ENCODE measurements around the gene DNM3.

- TF ChIP-seq CTCF (tag by site-specific recombination; IDR thresholded peaks at IDR 0.05): no peak
- no peak for TF ChIP-seq ZNF747 (tag by site-specific recombination; IDR thresholded peaks at IDR 0.05)
- no peak for TF ChIP-seq ZNF19 (tag by site-specific recombination; IDR thresholded peaks at IDR 0.05; ENCODE audit: low read depth)
- no peak for TF ChIP-seq ZNF140 (tag by site-specific recombination; IDR thresholded peaks at IDR 0.05)
- no peak for TF ChIP-seq ZNF561 (tag by site-specific recombination; IDR thresholded peaks at IDR 0.05; ENCODE audit: borderline replicate concordance)
- no peak for TF ChIP-seq ZNF670 (tag by site-specific recombination; IDR thresholded peaks at IDR 0.05; ENCODE audit: low read depth)
- TF ChIP-seq ZBTB44 (tag by site-specific recombination; IDR thresholded peaks at IDR 0.05): no peak
- TF ChIP-seq ELK4 (IDR thresholded peaks at IDR 0.05; ENCODE audit: borderline replicate concordance, low read depth, low read length): no peak
- TF ChIP-seq ZNF221 (tag by site-specific recombination; IDR thresholded peaks at IDR 0.05; ENCODE audit: borderline replicate concordance): no peak
- TF ChIP-seq ZBTB7A (tag by site-specific recombination; IDR thresholded peaks at IDR 0.05; ENCODE audit: low read depth): no peak
Observed at GRCh38 chr1:172453607-172454006, 612.3 kb downstream of the DNM3 start.
